DND-41 (cell line): ENCODE results near the gene PDE4D.

ENCODE experiments used
- ATAC-seq: fragments of 200-7000 bp; cut with Tn5 transposase; 3 replicates; pipeline ENCODE4 v1.9.1; 2021; ENCODE audit warnings: low read depth; ENCODE audit not compliant: insufficient read depth
- DNase-seq: peaks from one replicate; pipeline ENCODE4 v3.0.0-alpha.2; 2020
- H2AFZ ChIP-seq: 2 replicates; pipeline ENCODE4 v1.6.0; 2012; ENCODE audit warnings: low read depth, low read length
- H3K27ac ChIP-seq: 2 replicates; pipeline ENCODE4 v1.5.1; 2012; ENCODE audit warnings: low read length, inconsistent platforms
- H3K27me3 ChIP-seq: fragments of 200-600 bp; sonication (generic); 2 replicates; pipeline ENCODE4 v1.6.0; 2012; ENCODE audit warnings: low read length, mild to moderate bottlenecking, inconsistent platforms; ENCODE audit not compliant: insufficient read depth, poor library complexity
- H3K36me3 ChIP-seq: 2 replicates; pipeline ENCODE4 v1.5.1; 2012; ENCODE audit warnings: low read length, inconsistent platforms; ENCODE audit not compliant: insufficient read depth
- H3K4me1 ChIP-seq: 2 replicates; pipeline ENCODE4 v1.5.1; 2012; ENCODE audit warnings: mild to moderate bottlenecking, low read length; ENCODE audit not compliant: insufficient read depth
- H3K4me2 ChIP-seq: 2 replicates; pipeline ENCODE4 v1.6.0; 2012; ENCODE audit warnings: mild to moderate bottlenecking, moderate library complexity, low read length, inconsistent platforms; ENCODE audit not compliant: insufficient read depth
- H3K4me3 ChIP-seq, 2 experiments: fragments of 200-600 bp in 1 of 2; shearing (Covaris generic) in 1 of 2; 2 replicates each; pipeline ENCODE4 v1.5.1; 2012 to 2016; ENCODE audit warnings: inconsistent platforms in 2 of 2, low read length in 2 of 2, mild to moderate bottlenecking in 2 of 2, low read depth in 1 of 2, moderate library complexity in 1 of 2
- H3K79me2 ChIP-seq: 2 replicates; pipeline ENCODE4 v1.6.0; 2012; ENCODE audit warnings: low read length, inconsistent platforms; ENCODE audit not compliant: insufficient read depth
- H3K9ac ChIP-seq: 2 replicates; pipeline ENCODE4 v1.6.0; 2012; ENCODE audit warnings: low read depth, mild to moderate bottlenecking, inconsistent platforms, low read length, moderate library complexity
- H3K9me3 ChIP-seq: 2 replicates; pipeline ENCODE4 v1.5.1; 2012; ENCODE audit warnings: low read length, moderate library complexity, mild to moderate bottlenecking, inconsistent platforms; ENCODE audit not compliant: insufficient read depth, severe bottlenecking
- H4K20me1 ChIP-seq: 2 replicates; pipeline ENCODE4 v1.6.0; 2012; ENCODE audit warnings: low read length; ENCODE audit not compliant: insufficient read depth
- CTCF ChIP-seq: IDR thresholded peaks from 2 replicates; pipeline ENCODE4 v1.5.1; 2012; ENCODE audit warnings: borderline replicate concordance, low read length, moderate library complexity, mild to moderate bottlenecking; ENCODE audit not compliant: poor library complexity, severe bottlenecking; ENCODE audit errors: extremely low read depth
- EZH2 ChIP-seq: IDR thresholded peaks from 3 replicates; pipeline ENCODE4 v1.6.1; 2012; ENCODE audit warnings: borderline replicate concordance, low read depth, mild to moderate bottlenecking, moderate library complexity, low read length, inconsistent platforms; ENCODE audit not compliant: severe bottlenecking

PDE4D gene

DNA sequence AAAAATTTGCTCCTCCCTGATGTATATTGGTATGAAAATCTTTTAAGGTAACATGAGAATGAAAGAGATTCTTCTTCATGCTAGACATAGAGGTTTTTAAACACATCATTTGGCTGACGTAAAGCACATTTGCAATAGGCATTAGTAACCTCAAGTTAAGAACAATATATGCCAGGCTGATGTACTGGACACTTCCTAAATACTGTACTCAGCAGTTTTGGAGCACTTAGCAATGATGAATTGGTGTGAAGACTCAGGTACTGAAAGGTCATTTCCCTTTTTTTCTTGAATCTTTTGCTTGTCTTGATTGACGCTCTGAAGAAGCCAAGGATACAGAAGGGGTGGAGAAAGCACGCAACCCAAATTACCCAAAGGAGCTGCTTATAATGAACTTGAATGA is 322.5 kb downstream of the PDE4D start:
- Histone ChIP-seq H3K27me3 (no peaks in the 10 kb centered on the region), H3K27ac (no peak overlapping the region), H3K79me2 (no peaks in the 10 kb centered on the region), H3K36me3 (no peaks in the 10 kb centered on the region), H4K20me1 (no peaks in the 10 kb centered on the region), H3K4me3 (no peak overlapping the region), H3K9ac (no peak overlapping the region), H3K4me2 (no peak overlapping the region), H3K9me3 (no peaks in the 10 kb centered on the region), H3K4me1 (no peaks in the 10 kb centered on the region), H2AFZ (no peak overlapping the region)
- TF ChIP-seq CTCF (no peak), EZH2 (no peak)
- DNase-seq, result no peak
- ATAC-seq, result no peak

DNA sequence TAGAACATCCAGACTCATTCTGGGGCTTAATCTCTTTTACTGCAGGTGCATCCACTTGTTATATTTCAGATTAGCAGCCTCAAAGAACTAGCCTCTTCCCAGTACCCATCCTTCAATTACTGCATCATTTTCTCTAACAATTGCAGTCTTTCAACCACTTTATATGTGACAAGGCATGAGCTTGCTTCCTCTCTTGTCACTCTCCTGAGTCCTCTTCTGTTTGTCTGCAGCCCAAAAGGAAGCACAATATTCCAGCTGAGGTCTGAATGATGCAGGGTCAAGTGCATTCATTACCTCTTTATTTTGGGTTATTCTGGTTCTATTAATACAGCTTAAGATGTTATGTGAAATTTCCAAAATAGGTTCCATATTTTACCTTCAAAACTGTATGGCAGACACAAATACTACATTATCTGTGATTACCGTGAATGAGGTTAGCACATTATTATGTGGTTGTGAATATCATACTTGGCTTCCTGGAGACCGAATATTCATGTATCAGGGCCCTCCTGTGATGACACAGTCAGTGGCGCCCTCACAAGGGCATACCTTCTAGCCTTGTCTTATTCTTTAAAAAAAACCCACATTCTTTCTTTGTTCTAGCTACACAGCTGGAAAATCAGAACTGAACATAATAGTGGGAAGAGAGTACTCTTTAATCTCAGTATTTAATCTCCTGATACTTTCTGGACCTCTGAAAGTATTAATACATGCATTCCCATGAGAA is 323.8 kb downstream of the PDE4D start:
- DNase-seq, result no peak
- TF ChIP-seq EZH2 (no peak), CTCF (no peak)
- H4K20me1 ChIP-seq, result no peaks in the 10 kb centered on the region
- no peaks in the 10 kb centered on the region for H3K79me2 ChIP-seq
- H3K4me1 ChIP-seq, result no peaks in the 10 kb centered on the region
- no peak overlapping the region for H3K4me2 ChIP-seq
- H2AFZ ChIP-seq, result no peak overlapping the region
- H3K27me3 ChIP-seq, result no peaks in the 10 kb centered on the region
- no peak overlapping the region for H3K27ac ChIP-seq
- no peak for ATAC-seq
- no peak overlapping the region for H3K4me3 ChIP-seq
- no peaks in the 10 kb centered on the region for H3K36me3 ChIP-seq
- no peaks in the 10 kb centered on the region for H3K9me3 ChIP-seq
- H3K9ac ChIP-seq, result no peak overlapping the region

GRCh38 chr5:59569158-59569557 is 324.4 kb downstream of the PDE4D start:
- Histone ChIP-seq H3K27me3 (no peaks in the 10 kb centered on the region), H2AFZ (no peak overlapping the region), H4K20me1 (no peaks in the 10 kb centered on the region), H3K9ac (no peak overlapping the region), H3K27ac (no peak overlapping the region), H3K79me2 (no peaks in the 10 kb centered on the region), H3K36me3 (no peaks in the 10 kb centered on the region), H3K4me1 (no peaks in the 10 kb centered on the region), H3K4me3 (no peak overlapping the region), H3K9me3 (no peaks in the 10 kb centered on the region), H3K4me2 (no peak overlapping the region)
- no peak for TF ChIP-seq CTCF
- TF ChIP-seq EZH2, result no peak
- DNase-seq (no peak), ATAC-seq (no peak)
